ENCODE measurements around the gene PDE2A.

Gene PDE2A

DNA sequence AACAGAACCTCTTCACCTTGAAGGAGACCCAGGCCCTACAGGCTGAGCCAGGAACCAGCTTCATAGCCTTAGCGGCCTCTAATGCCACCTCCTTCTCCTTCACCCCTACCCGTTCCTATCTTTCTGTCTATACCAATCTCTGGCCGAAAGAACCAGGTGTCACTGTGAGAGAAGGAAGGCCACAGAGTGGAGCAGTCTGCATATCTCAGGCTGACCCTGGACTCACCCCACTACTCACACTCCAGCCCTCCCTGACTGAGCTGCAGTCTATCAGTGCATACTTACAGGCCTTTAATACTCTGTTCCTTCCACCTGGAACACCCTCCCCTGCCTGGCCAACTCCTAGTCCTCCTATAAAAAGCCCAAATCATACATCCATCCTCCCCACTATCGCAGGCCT lies 45.3 kb upstream of the PDE2A start:
- no peak for DNase-seq (ENCODE audit: low spot score)
- TF ChIP-seq, protein P1, sequence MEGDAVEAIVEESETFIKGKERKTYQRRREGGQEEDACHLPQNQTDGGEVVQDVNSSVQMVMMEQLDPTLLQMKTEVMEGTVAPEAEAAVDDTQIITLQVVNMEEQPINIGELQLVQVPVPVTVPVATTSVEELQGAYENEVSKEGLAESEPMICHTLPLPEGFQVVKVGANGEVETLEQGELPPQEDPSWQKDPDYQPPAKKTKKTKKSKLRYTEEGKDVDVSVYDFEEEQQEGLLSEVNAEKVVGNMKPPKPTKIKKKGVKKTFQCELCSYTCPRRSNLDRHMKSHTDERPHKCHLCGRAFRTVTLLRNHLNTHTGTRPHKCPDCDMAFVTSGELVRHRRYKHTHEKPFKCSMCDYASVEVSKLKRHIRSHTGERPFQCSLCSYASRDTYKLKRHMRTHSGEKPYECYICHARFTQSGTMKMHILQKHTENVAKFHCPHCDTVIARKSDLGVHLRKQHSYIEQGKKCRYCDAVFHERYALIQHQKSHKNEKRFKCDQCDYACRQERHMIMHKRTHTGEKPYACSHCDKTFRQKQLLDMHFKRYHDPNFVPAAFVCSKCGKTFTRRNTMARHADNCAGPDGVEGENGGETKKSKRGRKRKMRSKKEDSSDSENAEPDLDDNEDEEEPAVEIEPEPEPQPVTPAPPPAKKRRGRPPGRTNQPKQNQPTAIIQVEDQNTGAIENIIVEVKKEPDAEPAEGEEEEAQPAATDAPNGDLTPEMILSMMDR (IDR thresholded peaks at IDR 0.05; ENCODE audit: extremely low read depth, missing control alignments): no peak

DNA sequence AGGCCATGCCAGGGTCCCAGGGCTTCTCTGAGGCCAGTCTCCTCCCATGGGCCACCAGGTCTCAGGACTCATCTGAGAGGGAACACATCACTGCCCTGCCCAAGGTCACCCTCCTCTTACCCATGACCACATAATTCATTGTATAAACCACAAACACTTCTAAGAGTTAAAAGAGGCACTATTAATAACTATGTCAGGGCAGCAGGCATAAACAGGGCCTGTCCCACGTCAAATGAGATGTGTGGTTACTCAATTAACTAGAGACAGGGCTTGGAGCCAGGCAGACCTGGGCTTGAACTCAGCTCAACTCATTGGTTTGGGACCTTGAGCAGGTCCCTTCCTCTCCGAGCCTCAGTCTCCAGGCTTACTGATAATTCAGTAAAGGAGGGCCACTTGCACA lies 44.9 kb upstream of the PDE2A start:
- no peak for DNase-seq (ENCODE audit: low spot score)
- TF ChIP-seq, protein P1 (IDR thresholded peaks at IDR 0.05; ENCODE audit: extremely low read depth, missing control alignments): no peak

DNA sequence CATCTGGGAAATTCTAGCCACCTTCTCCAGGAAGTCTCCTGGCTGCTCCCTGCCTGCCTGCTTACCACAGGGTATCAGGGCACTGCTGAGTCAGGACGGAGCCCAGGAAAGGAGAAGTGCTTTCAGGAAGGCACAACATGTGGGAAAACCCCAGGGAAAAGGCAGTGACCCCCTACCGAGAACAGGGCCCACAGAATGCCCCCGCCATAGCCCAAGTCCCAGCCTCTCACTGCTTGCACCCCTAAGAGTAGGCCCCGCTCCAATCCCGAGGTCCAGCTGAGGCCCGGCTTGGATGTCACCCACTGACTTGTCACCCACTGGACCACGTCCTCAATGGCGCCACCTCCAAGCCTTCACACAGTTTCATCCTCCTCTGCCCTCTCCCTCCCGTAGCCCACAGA lies 43.9 kb upstream of the PDE2A start:
- TF ChIP-seq, protein P1 (IDR thresholded peaks at IDR 0.05; ENCODE audit: extremely low read depth, missing control alignments): no peak
- DNase-seq (ENCODE audit: low spot score): no peak

DNA sequence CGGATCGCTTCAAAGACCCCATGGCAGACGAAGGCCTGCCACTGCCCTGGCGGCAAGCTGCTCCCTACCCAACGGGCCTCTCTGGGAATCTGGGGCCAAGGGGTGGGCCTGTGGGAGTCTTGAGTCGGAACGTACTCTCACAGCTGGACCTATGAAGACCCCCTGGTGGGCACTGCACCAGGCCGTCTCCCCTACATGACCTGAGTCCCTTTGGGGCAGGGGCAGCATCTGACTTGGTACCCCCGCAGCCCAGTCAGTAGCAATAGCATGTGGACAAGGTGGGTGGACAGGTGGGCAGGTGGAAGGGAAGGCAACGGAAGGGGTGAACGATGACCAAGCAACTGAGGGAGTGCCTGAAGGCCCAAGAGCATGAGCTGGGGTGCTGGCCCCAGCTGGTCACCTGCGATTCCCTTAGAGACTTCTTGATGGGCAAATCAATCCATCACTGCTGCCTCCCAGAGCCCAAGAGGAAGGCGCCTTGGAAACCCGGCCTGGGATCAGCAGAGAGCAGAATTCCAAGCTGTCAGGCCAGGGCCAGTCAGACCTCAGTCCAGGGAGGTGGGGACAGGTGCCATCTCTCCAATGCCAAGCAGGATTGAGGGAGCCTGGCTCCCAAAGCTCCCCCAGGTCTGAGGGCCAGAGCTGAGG lies 42.7 kb upstream of the PDE2A start:
- TF ChIP-seq, protein P1 (IDR thresholded peaks at IDR 0.05; ENCODE audit: extremely low read depth, missing control alignments): no peak
- DNase-seq (ENCODE audit: low spot score): no peak

DNA sequence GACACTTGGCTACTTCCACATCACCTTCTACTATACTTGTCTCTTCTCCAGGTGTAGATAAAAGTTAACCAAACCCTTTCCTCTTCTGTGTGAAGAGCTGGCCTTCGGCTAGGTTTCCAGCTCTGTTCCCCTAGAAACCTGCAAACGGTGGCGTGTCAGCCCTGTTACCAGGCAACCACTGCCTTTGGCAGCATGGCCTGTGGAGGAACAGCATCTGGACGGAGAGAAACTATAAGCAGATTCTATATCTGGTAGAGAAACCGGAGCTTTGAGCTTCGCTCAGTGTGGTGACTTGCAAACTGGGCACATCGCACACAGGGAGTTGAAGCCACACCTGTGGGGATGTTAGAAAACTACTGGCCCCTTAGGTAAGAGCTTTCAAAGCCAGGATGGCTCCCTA lies 42.1 kb upstream of the PDE2A start:
- DNase-seq (ENCODE audit: low spot score): no peak

DNA sequence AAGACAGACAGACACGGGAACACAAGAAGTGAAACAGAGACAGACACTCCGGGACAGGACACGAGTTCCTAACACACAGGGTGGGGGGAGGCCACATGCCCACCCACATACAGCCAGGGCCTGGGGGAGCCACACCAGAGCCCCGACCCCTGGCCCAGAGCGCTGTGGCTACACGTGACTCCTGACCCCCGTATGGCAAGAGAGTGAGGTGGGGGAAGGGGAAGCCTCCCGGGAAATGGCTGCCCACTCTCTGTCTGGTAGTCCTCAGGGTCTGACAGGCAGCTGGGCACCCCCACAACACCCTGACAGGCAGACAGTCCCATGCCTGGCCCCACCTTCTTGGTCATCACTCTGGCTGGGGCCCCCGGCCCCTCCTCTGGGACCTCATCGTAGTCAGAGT lies 38.6 kb upstream of the PDE2A start:
- DNase-seq (ENCODE audit: low spot score): no peak
- TF ChIP-seq, protein P1 (IDR thresholded peaks at IDR 0.05; ENCODE audit: extremely low read depth, missing control alignments): no peak

More for the DNA sequence above, 42.1 kb upstream of the PDE2A start:
- TF ChIP-seq, protein P1 (IDR thresholded peaks at IDR 0.05; ENCODE audit: extremely low read depth, missing control alignments): no peak

DNA sequence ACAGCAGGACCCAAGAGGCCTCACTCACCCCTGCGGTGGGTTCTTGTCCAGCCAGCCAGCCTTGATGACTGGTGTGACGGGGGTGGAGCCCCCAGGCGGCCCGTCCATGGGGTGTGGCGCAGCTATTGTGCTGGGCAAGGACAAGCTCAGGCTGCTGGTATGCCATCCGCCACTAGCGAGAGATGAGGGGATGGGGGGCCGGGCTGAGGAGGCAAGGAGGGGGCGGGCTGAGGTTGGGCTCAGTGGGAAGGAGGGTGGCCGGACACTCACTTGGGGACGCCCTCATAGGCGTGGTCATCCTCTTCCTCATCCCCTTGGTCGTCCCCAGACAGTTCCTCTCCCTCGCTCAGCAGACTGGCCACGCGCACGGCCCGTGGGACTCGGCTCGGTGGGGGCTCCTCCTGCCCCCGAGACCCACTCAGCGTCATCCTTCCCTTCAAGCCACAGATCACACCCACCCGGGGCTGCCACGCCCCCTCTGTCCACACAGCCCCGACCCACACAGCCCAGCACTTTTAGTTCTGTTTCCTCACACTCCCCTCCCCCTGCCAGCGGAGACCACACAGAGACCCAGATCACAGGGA lies 38.0 kb upstream of the PDE2A start:
- TF ChIP-seq, protein P1 (IDR thresholded peaks at IDR 0.05; ENCODE audit: extremely low read depth, missing control alignments): no peak
- no peak for DNase-seq (ENCODE audit: low spot score)

Data from GM20000 (cell line).